Ovary (tissue), 3 donors: Measurements from ENCODE around the gene CACFD1.

ENCODE experiments used
- EP300 ChIP-seq: sonication (generic); formaldehyde crosslinking; IDR thresholded peaks from one replicate; pipeline ENCODE4 v1.6.1; 2017; ENCODE audit warnings: antibody characterized with exemption
- TF ChIP-seq, protein P1 (sequence below), 3 donors: fragments of 450-650 bp in 2 of 3; fragments of 200-600 bp in 1 of 3; IDR thresholded peaks; one replicate each; pipeline versions ENCODE4 v1.5.1 to v1.8.0; 2016 to 2022; ENCODE audit warnings: antibody characterized with exemption in 3 of 3, mild to moderate bottlenecking in 1 of 3
- donor health status: DM: no; HTN: no; CAD: no.

DNA sequence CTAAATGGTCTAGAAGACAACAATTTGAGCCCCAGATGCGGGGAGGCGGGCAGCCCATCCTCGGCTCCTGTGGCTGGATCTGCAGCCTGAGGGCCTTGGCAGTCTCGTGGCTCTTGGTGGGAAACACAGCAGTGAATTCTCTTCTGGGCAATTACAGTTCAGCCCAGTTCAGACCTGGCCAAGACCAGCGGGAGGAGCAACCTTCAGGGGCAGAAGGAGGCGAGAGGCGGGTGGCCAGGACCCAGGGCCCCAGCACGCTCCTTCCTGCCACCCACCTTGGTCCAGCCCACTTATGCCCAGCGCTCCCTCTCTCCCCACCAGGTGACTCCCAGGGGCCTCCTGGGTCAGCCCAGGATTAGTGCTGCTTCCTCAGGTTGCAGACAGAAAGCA lies 57.2 kb downstream of the CACFD1 start:
- TF ChIP-seq, protein P1, sequence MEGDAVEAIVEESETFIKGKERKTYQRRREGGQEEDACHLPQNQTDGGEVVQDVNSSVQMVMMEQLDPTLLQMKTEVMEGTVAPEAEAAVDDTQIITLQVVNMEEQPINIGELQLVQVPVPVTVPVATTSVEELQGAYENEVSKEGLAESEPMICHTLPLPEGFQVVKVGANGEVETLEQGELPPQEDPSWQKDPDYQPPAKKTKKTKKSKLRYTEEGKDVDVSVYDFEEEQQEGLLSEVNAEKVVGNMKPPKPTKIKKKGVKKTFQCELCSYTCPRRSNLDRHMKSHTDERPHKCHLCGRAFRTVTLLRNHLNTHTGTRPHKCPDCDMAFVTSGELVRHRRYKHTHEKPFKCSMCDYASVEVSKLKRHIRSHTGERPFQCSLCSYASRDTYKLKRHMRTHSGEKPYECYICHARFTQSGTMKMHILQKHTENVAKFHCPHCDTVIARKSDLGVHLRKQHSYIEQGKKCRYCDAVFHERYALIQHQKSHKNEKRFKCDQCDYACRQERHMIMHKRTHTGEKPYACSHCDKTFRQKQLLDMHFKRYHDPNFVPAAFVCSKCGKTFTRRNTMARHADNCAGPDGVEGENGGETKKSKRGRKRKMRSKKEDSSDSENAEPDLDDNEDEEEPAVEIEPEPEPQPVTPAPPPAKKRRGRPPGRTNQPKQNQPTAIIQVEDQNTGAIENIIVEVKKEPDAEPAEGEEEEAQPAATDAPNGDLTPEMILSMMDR (IDR thresholded peaks at IDR 0.05) = no peak
- TF ChIP-seq EP300 = no peak
